ENCODE measurements around the gene ERC2.

Gene ERC2

DNA sequence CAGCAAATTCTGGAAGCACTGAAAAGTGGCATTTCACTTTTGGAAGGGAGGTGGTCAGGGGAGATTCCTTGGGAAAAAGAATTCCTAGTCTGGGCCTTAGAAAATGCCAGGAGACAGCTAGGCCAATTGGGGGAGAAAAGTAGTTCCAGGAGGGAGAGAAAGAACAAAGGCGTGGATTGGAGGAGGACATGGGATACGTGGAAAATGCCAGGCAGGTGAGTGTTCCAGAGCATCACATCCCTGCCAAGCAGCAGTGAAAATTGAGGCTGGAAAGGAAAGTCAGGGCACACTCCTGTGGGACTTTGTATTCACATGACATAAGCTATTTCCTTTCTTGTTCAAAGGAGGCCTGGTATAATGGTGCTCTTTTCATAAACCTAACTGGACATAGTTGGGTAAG, 846.6 kb downstream of the ERC2 start:
- no peak for TF ChIP-seq CTCF (IDR thresholded peaks at IDR 0.05; ENCODE audit: low read depth, low read length)
- DNase-seq: no peak
- Histone ChIP-seq H3K27ac (no peak overlapping the region), H3K36me3 (no peaks in the 10 kb centered on the region), H3K27me3 (ENCODE audit: insufficient read depth, low read depth, severe bottlenecking) (no peaks in the 10 kb centered on the region), H3K4me3 (ENCODE audit: low read depth, low read length) (no peak overlapping the region), H3K9me3 (ENCODE audit: severe bottlenecking) (no peaks in the 10 kb centered on the region)

GRCh38 chr3:55621026-55621422, 847.2 kb downstream of the ERC2 start:
- H3K27ac ChIP-seq: no peak overlapping the region

GRCh38 chr3:55620351-55621025, 847.8 kb downstream of the ERC2 start:
- Histone ChIP-seq H3K27me3 (ENCODE audit: insufficient read depth, low read depth, severe bottlenecking) (no peaks in the 10 kb centered on the region), H3K4me3 (ENCODE audit: low read depth, low read length) (peak overlapping the region; percentile 31), H3K9me3 (ENCODE audit: severe bottlenecking) (no peaks in the 10 kb centered on the region), H3K27ac (peak overlapping the region; percentile 47), H3K36me3 (no peaks in the 10 kb centered on the region)
- DNase-seq: peak; percentile 31
- no peak for TF ChIP-seq CTCF (IDR thresholded peaks at IDR 0.05; ENCODE audit: low read depth, low read length)

More at GRCh38 chr3:55621026-55621422, 847.2 kb downstream of the ERC2 start:
- no peak for DNase-seq
- TF ChIP-seq CTCF (IDR thresholded peaks at IDR 0.05; ENCODE audit: low read depth, low read length): no peak
- Histone ChIP-seq H3K27me3 (ENCODE audit: insufficient read depth, low read depth, severe bottlenecking) (no peaks in the 10 kb centered on the region), H3K4me3 (ENCODE audit: low read depth, low read length) (no peak overlapping the region), H3K36me3 (no peaks in the 10 kb centered on the region), H3K9me3 (ENCODE audit: severe bottlenecking) (no peaks in the 10 kb centered on the region)

GRCh38 chr3:55619046-55619808, 849.0 kb downstream of the ERC2 start:
- Histone ChIP-seq H3K27me3 (ENCODE audit: insufficient read depth, low read depth, severe bottlenecking) (no peaks in the 10 kb centered on the region), H3K4me3 (ENCODE audit: low read depth, low read length) (no peak overlapping the region), H3K27ac (no peak overlapping the region), H3K36me3 (no peaks in the 10 kb centered on the region), H3K9me3 (ENCODE audit: severe bottlenecking) (no peaks in the 10 kb centered on the region)
- TF ChIP-seq CTCF (IDR thresholded peaks at IDR 0.05; ENCODE audit: low read depth, low read length): no peak
- no peak for DNase-seq

GRCh38 chr3:55617385-55617784, 850.9 kb downstream of the ERC2 start:
- no peak overlapping the region for H3K4me3 ChIP-seq (ENCODE audit: low read depth, low read length)
- H3K36me3 ChIP-seq: no peaks in the 10 kb centered on the region
- no peak for TF ChIP-seq CTCF (IDR thresholded peaks at IDR 0.05; ENCODE audit: low read depth, low read length)
- H3K9me3 ChIP-seq (ENCODE audit: severe bottlenecking): no peaks in the 10 kb centered on the region
- no peak for DNase-seq
- H3K27ac ChIP-seq: no peak overlapping the region
- H3K27me3 ChIP-seq (ENCODE audit: insufficient read depth, low read depth, severe bottlenecking): no peaks in the 10 kb centered on the region

All from WERI-Rb-1 (cell line).